Measurements from ENCODE around the gene RPTN.
"Not testable (repeated sequence)": the region's sequence is repeated elsewhere in the genome, so short reads cannot be mapped to it uniquely, and the experiment has no call there.

The RPTN gene

DNA sequence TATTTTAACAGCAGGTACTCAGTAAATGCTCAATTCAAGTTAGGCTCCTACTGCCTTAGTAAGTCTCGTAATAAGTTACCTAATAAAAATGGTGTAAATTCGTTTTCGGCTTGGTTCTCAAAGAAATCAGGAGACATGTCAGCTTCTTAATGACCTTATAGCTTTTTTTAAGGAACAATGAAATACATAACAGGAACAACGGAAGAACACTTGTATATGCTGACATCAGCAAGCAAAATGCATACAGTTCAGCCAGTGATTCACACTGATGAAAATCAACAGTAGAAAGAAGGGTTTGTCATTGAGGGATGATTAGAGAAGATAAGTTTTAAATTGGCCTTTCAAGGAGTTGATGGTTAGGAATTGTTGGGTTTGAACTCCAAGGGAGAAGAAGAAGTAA is 13.3 kb downstream of the RPTN start:
- H3K4me3 ChIP-seq (ENCODE audit: low read depth, low read length), result no peak overlapping the region
- TF ChIP-seq, protein P1, sequence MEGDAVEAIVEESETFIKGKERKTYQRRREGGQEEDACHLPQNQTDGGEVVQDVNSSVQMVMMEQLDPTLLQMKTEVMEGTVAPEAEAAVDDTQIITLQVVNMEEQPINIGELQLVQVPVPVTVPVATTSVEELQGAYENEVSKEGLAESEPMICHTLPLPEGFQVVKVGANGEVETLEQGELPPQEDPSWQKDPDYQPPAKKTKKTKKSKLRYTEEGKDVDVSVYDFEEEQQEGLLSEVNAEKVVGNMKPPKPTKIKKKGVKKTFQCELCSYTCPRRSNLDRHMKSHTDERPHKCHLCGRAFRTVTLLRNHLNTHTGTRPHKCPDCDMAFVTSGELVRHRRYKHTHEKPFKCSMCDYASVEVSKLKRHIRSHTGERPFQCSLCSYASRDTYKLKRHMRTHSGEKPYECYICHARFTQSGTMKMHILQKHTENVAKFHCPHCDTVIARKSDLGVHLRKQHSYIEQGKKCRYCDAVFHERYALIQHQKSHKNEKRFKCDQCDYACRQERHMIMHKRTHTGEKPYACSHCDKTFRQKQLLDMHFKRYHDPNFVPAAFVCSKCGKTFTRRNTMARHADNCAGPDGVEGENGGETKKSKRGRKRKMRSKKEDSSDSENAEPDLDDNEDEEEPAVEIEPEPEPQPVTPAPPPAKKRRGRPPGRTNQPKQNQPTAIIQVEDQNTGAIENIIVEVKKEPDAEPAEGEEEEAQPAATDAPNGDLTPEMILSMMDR (IDR thresholded peaks at IDR 0.05; ENCODE audit: low read depth, low read length), result no peak

DNA sequence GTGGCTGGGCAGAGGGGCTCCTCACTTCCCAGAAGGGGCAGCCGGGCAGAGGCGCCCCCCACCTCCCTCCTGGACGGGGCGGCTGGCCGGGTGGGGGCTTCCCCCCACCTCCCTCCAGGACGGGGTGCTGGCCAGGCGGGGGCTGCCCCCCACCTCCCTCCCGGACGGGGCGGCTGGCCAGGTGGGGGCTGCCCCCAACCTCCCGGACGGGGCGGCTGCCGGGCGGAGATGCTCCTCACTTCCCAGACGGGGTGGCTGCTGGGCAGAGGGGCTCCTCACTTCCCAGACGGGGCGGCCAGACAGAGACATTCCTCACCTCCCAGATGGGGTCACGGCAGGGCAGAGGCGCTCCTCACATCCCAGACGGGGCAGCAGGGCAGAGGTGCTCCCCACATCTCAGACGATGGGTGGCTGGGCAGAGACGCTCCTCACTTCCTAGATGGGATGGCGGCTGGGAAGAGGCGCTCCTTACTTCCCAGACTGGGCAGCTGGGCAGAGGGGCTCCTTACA is 14.3 kb downstream of the RPTN start:
- H3K4me3 ChIP-seq (ENCODE audit: low read depth, low read length), result not testable (repeated sequence)

DNA sequence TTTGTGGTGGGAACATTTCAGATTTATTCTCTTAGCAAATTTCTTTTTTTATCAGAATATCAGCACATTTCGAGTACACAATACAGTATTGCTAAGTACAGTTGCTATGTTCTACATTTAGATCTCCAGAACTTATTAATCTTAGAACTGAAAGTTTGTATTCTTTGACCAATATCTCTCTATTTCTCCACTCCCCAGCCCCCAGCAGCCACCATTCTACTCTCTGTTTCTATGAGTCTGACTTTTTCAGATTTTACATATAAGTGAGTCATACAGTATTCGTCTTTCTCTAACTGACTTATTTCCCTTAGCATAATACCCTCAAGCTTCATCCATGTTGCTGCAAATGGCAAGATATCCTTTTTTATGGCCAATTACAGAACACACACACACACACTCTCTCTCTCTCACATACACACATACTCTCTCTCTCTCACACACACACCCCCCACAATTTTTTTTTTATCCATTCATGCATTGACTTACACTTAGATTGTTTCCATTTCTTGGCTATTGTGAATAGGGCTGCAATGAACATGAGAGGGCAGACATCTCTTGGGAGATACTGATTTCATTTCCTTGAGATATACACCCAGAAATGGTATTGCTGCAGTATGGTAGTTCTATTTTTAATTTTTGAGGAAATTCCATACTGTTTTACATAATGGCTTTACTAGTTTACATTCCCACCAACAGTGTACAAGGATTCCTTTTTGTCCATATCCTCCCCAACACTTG is 15.7 kb downstream of the RPTN start:
- H3K4me3 ChIP-seq (ENCODE audit: low read depth, low read length), result no peak overlapping the region
- TF ChIP-seq, protein P1 (IDR thresholded peaks at IDR 0.05; ENCODE audit: low read depth, low read length), result no peak

DNA sequence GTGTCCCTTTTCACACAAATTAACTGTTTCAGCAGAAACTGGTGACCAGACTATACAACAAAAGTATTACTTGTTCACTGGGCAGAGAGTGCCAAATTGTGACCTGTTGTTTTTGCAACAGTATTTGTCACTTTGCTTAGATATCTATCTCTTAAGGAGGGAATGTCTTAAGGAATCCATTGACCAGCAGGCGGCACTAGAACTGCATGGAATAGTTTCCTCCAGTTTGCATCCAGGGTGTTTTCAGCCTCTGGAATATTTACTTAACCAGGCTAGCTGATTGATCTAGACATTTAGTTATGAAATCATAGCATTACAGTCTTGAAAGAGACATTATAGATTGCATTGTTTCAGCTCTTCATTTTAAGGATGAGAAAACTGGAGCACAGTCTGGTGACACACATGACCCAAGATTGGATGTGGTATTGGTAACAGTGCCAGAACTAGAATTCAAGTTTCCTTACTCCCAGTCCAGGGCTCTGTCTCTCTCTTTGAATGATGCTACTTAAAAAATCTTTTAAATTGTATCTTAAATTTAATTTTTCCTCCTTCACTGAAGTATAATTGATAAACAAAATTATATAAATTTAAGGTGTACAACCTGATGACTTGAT is 16.9 kb downstream of the RPTN start:
- H3K4me3 ChIP-seq (ENCODE audit: low read depth, low read length), result no peak overlapping the region
- TF ChIP-seq, protein P1 (IDR thresholded peaks at IDR 0.05; ENCODE audit: low read depth, low read length), result peak; percentile 68

DNA sequence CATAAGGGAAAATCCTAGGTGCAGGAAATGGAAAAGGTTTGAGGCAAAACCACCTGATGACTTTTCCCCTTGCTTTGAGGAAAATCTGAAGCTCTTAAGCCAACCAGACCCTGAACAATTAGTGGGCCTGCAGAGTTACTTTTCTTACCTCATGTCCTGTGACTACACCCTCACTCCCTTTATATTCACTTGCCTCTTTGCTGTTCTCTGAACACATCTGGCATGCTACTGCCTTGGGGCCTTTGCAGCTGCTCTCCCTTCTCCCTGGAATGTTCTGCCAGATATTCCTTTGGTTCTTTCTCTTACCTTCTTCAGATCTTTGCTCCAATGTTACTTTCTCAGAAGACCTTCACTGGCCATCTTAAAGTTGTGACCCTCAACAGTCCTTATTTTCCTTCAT is 21.8 kb downstream of the RPTN start:
- TF ChIP-seq, protein P1 (IDR thresholded peaks at IDR 0.05; ENCODE audit: low read depth, low read length), result no peak
- H3K4me3 ChIP-seq (ENCODE audit: low read depth, low read length), result no peak overlapping the region

DNA sequence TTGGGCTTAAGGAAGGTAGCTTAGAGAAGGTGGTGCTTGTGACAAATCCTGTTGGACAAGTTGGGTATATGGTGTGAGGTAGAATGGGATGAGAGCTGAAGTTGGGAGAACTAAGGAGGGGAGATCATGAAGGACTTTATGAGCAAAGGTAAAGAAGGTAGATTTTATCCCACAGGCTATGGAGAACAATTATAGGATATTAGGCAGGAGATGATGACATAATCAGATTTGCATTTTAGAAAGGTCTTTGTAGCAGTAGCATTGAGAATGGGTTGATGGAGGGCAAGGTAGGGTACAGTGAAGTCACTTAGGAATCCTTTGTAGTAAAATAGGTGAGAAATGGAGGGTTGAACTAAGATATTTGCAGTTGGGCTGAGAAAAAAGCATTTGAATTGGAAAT is 28.8 kb downstream of the RPTN start:
- H3K4me3 ChIP-seq (ENCODE audit: low read depth, low read length), result no peak overlapping the region
- TF ChIP-seq, protein P1 (IDR thresholded peaks at IDR 0.05; ENCODE audit: low read depth, low read length), result no peak

DNA sequence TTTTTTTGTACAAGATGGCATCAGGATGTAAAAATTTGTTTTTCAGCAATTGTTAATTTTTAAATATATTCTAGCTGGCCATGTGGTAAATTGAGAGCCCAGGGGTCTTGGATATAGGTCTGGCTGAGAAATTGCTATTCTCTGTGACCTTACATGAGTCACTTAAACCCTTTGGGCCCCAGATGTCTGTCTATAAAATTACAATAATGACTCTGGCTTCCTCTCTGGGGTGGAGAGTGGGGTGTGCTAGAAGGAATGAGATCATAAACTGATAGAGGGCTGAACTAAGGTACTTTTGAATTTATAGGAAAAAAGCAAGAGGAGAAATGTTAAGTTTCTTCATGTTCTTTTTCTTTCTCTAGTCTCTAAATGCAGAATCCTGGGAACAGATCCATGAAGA is 31.4 kb downstream of the RPTN start:
- TF ChIP-seq, protein P1 (IDR thresholded peaks at IDR 0.05; ENCODE audit: low read depth, low read length), result no peak
- no peak overlapping the region for H3K4me3 ChIP-seq (ENCODE audit: low read depth, low read length)
